CD4-positive, alpha-beta T cell treated with Interferon gamma for 1 hour (primary cell): ENCODE measurements around the gene ARPC1B.

Source experiments
- DNase-seq: peaks from one replicate; pipeline ENCODE4 v3.0.0-alpha.2; 2020

The ARPC1B gene

DNA sequence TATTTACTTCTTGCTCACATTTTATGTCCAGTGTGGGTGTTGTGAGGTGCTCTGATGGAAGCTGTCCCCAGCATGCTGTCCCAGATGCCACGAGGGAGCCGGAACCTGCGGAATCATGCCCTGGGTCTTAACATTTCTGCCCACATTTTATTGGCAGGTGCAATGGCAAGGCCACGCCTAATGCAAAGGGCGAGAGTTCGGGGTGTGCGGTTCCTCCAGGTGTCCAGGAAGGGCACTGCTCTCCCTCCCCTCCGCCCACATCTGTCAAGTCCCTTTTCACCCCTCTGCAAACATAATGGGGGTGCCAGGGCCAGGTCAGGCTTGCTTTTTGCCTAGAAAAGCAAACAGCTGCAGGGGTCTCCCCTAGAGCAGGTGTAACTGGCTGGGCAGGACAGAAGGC is 17.5 kb downstream of the ARPC1B start:
- no peak for DNase-seq

DNA sequence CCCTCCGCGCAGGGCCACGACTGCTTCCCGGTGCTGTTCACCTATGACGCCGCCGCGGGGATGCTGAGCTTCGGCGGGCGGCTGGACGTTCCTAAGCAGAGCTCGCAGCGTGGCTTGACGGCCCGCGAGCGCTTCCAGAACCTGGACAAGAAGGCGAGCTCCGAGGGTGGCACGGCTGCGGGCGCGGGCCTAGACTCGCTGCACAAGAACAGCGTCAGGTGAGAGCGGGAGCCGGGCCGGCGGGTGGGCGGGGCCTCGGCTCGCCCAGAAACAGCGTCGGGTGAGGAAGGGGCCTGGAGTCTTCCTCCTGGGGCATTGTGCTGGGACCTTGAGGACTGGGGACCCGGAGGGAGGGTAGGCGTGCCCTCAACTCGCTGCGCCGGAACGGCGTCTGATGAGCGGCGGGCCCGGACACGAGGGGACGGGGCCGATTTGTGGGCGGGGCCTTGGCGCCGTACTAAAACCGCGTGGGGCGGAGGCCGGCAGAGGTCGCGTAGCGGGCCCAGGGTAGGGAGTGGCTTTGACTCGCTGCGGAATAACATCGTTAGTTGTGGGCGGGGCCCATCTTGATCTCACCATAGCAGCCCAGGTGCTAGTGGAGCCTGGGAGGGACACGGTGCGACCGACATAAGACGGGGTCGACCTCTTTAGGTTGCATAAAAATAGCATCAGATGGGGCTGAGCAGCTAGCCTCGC is 18.3 kb downstream of the ARPC1B start:
- DNase-seq, result peak; percentile 88

DNA sequence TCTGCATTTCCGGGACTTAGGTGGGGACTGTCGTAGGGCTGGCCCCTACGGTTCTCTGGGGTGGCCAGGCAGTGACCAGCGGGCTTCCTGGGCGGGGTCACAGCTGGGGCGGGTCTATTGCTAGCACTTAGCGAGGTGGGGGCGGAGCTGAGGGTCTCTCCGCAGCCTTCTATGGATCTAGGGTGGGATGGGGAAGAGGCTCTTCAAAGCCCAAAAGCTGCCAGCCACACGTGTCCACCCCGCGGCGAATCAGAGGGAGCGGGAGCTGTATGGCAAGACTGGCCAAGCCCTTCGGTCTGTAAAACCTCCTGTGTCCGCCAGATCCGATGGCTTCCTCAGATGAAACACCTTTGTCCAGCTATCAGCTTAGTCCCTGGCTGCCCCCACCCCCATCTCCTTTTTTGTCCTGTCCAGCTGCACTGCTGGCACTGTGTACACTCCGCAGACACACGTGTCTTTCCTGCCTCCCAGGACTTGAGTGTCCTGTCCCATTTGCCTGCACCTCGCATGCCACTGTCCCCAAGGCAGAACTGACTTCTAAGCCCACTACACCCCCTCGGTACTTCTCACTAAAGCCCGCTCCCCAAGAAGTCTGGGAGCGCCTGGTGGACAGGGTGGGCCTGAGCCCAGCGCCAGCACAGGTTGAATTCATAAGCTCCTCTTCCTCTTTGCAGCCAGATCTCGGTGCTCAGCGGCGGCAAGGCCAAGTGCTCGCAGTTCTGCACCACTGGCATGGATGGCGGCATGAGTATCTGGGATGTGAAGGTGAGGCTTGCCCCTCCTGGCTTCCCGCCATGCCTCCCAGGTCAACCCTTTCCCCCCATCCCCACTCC is 19.0 kb downstream of the ARPC1B start:
- no peak for DNase-seq

DNA sequence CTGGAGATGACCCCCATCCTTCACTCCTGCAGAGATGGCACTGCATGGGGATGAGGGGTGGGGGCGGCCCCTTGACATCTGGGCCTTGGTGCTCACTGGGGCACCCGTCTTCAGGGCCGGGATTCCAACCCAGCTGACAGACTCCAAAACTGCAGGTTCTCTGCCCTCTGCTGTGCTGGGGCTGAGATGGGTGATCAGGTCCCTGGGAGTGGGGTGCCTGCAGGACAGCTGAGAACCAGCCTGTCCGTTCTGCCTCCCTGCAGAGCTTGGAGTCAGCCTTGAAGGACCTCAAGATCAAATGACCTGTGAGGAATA is 19.6 kb downstream of the ARPC1B start:
- no peak for DNase-seq

DNA sequence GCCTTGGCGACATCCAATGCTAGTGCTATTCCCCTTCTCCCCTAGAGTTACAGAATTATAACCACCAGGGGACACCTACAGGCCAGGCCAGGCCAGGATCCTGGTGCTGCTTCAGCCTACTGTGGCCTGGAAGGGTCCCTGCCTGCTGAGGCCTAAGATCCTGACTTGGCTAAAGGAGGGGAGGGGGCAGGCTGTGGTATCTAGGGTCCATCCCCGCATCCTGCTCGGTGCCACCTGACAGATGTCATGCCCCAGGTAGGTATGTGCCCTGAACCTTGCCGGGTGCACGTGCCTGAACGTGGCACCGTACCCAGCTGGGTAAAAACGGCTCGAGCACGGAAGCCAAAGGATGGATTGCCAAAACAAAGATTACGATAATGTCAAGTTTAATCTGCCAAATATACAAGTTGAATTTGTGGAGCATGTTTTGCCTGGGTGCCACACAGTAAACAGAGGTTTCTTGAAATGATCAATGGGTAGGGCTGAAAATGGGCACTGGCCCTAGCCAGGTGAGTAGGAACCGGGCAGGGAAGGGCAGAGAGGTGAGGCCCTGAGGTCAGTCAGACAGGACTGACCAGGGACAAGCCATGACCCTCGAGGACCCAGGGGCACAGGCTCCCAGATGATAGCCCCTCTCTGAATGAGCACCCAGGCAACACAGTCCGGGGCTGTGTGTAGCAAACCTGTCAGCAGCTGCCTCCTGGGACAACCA is 21.2 kb downstream of the ARPC1B start:
- no peak for DNase-seq

DNA sequence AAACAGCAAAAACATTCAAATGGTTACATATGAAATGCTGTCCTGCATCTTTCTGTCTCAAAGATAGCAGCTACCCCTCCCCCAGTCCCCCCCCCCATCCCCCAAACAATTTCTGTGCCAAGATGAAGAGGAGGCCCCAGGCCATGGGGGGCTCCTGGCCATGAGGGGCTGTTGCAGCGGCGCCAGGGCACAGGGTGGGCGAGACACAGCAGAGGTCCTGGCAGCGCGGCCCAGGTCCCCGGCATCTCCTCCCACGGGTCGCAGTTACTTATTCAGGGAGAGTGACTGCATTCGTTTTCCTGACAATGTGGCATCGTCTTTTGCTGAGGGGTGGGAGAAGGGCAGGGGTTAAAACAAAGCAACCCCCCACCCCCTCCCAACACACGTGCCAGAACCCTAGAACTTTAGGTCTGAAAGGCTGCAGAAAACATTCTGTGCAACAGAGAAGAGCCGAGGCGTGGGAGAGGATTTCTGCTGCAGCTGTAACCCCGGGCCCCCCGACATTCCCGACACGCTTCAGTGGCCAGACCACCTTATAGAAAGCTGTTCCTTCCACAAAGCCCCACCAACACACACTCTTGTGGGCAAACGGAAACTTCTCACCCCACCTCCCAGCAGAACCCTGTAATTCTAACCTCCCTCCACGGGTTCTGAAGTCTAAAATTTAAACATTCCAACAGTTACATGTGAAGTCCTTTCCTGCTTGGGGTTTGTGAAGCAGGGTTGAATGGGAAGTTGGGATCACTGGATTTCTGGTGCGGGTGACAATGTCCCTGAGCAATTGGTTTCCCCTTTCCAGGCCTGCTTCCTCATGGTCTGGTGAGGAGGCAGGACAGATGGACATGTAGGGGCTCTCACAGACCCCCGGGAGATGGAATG is 22.1 kb downstream of the ARPC1B start:
- DNase-seq, result no peak

DNA sequence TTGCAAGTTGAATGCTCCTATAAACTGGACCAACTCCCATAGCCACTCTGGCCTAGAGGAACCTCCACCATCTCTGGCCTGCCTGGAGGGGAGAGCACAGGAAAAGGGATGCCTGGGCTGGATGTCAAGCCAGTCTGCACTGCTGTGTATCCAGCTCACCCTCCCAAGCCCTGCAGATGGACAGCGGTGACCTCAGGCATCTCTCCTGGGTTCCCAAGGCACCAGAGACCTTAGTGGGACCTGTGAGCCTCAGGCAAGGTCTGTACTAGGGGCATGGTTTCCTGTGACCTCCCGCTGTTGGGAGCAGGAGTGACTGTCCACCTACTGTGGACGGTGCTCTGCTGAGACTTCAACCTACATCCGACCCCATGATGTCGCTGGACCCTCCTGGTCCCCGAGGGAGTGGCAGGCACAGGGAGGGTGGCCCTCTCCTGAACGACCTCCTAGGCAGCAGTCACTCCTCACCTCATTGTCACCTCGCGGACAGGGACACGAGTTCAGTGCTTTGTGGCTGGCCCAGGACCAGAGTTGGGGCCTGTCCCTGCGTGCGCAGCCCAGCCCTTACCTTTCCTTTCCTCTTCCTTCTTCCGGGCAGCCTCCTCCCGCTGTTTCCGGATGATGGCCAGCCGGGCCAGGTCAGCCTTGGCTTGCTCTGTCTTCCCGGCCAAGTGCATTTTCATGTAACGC is 22.9 kb downstream of the ARPC1B start:
- DNase-seq, result no peak

DNA sequence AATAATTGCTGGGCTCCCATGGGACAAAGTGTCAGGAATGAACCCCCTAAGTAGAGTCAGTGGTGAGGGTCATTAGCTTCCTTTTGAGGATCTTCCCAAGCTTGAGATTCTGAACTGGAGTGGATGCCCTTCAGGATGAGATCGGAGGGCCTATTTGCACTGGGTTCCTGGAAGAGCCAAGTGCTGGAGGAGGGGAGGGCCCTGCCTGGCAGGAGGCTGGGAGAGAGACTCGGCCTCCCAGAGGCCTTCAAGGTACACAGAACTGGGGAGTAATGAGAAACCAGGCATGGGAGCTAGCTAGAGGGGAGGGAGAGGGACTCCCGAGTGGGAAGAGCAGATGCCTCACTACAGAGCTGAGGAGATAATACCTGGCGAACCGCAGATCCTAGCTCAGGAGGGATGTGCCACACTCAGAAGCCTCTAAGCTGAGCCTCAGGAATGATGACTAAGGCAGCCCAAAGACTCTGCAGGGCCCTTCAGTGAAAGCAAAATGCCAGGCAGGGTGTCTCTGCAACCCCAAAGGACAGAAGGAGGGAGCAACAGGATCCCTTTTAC is 24.4 kb downstream of the ARPC1B start:
- no peak for DNase-seq

DNA sequence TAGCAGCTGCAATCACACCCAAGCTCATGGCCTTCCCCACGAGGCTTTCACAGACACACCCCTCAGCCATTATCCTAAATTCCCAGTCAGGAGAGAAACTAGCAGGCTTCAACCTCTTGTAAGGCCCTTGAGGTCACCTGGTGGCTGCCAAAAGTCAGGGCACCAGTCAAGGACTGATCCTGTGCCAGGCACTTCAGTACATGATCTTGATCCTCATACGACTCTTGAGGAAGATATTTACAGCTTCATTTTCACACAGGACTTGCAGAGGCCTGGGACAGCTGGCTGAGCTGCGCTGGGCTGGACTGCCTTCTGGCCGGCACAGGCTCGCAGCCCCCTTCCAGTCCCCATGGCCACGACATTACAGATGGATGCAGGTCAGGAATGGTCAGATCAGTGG is 25.1 kb downstream of the ARPC1B start:
- DNase-seq, result no peak

DNA sequence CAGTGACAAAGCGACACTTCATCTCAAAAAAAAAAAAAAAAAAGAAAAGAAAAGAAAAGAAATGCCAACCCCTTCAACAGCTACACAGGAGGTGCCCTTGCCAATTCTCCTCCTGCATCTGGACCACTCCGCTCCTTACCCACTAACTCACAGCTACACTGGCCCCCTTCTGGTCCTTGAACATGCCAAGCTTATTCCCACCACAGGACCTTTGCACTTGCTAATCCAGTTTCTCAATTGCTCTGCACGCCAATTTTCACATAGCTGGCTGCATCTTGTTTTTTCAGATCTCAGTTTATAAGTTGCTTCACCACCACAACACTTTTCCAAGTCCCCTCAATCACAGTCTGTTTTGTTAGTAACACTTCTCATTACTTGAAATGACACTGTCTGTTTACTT is 28.3 kb downstream of the ARPC1B start:
- DNase-seq, result no peak

DNA sequence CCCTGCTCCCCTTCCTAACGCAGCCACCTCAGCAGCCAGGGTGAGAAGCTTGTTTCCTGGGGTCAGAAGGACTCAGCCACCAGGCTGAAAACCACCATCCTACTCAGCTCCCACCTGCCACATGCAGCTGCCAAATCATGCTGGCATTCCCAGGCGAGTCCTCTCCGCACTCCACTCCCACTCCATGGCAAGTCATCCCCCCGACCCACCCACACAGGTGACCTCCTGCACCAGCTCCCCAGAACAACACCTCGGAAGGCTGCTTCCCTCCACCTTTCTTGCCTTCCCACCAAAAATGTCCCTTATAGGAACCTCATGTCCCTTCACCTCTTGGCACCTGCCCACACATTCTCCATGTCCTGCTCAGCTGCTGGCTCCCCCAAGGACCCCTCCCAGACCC is 29.2 kb downstream of the ARPC1B start:
- DNase-seq, result no peak

DNA sequence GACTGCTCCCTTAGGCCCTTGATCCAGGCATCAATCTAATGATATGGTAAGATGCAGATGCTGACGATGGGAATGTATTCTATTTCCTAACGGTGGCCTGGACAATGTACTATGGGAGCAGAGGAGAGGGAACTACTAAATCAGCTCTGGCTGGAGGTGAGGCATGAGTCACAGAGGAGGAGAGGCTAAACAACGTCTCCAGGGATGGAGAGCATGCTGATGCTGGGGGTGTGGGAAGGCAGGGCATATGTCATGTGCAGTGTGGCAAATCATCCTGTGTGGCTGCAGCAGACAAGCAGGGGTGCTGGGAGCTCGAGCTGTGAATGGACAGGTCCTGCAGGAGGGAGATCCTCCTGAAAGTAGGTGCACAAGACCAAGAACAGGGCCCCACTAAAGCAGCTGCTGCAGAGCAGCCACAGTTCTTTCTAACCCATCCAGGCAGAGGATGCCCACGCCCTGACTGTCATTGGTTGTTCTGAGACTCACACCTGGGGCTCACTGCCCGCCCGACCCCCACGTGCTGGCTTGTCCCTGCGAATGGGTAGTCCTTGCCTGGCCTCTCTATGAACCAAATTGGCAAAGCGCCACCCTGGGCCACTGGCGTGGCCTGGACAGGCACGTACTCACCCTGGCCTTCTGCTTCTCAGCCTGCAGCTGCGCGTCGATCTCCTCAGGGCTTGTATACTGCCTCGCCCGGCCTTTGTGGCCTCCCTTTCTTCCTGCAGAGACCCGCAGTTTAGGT is 29.9 kb downstream of the ARPC1B start:
- no peak for DNase-seq

DNA sequence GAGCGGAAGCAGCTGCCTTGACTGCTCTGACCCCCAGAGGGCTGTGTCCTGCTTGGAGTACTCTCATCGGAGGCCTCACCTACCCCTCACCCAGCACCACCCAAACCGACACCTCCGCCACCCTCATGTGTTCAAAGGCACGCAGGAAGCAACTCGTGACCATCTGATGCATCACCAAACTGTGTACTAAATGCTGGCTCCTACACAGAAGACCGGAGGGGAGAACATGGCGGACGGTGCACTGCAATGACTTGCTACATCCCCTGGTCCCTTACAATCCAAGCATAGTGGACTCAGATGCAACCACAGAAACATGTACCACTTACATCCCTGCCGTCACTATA is 30.4 kb downstream of the ARPC1B start:
- DNase-seq, result no peak

DNA sequence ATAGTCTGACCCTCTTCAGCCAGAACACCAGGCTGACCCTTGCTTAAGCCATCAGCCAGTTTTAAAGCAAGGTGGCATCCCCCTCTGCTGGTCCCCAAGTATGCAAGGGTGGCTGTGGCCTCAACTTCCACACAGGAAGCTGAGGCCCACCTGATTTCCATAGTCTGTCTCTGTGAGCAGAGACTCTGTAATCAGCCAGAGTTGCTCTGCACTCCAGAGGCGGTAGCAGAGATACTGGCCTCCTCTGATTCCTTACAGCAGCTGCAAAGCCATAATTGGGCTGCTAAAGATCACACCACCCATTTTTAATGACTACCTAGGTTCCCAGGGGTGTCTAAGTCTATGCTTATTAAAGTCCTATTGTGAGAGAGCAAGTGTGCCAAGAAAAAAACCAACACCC is 32.0 kb downstream of the ARPC1B start:
- DNase-seq, result no peak

DNA sequence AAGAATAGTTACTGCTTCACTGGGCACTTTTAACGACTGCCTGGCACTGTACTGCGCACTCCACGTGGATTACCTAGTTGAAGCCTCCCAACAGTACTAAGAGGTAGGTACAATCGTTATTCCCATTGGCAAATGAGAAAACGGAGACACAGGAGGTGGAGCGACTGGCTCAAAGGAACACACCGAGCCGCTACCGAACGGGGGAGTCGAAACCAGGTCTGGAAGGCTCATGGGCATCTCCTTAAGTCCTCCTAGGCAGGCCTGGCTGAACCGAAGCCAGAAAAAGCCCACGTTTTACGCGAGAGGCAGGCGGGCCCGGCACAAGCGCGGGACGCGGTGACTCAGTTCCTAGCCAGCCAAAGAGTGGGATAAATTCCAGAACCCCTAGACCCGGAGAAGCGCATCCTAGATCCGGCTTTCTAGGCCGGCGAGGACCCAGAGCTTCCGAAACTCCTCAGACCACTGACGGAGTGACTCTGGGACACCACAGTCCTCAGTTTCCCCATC is 33.4 kb downstream of the ARPC1B start:
- DNase-seq, result no peak

DNA sequence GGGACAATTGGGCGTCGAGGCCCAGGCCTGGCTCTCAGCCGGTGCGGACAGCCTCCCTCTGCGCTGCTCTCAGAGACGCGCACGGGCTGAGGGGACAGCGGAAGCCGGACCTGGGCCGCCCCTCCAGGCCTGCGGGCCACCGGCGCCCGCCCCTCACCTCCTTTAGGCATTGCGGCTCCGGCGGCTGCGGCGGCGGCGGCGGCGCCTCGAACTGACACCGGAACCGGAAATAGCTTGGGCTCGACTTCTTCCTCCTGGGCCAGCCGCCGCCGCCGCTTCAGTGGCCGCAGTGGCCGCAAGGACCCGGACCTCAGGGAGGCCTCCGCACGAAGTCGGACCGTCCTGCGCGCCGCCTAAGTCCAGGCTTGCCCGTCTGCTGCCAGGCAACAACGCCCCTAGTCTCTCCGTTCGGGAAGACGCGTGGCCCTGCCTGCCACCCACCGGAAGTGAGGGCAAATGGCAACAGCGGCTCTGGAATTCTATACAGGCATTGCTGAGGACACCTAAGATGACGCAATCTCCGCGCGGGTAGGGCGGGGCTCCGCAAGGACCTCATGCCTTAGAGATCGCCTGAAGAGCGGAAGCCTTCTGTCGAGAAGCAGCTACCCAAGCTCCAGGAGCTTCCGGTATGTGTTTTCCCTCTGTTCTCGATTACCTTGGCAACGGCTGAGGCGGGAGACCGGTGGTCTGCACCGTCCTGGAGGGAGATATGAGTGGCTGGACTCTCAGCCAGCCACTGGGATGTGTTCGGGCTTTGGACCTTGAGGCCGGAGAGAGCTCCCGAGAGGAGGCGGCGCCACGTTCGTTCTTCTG is 34.1 kb downstream of the ARPC1B start, which contains the start of the genes BUD31 and PDAP1:
TSS of gene BUD31 (plus strand) at position 591 of the 813 bp plus-strand sequence. CDS start 2,124 bp downstream, outside the sequence.
TSS of gene PDAP1 (minus strand) at position 219 of the 813 bp plus-strand sequence. CDS start at position 170, 49 bp downstream.
- peak; percentile 93 for DNase-seq

DNA sequence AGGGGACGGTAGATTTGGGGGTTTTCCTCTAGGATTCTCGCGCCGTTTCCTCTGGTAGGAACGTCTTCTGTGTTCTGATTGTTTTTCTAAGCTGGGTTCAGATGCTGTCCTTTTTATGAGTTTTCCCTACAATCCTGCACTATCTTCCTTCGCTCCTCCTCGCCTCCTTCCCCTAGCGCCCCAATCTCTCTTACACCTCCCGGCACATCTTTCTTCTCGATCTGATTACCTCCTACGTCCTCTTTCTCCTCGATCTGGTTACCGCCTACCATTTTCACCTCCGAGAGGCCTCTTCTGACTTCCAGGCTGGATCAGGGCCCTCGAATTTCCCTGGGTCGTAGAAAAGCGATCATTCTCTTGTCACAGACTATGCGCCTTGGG is 34.7 kb downstream of the ARPC1B start:
- DNase-seq, result no peak

DNA sequence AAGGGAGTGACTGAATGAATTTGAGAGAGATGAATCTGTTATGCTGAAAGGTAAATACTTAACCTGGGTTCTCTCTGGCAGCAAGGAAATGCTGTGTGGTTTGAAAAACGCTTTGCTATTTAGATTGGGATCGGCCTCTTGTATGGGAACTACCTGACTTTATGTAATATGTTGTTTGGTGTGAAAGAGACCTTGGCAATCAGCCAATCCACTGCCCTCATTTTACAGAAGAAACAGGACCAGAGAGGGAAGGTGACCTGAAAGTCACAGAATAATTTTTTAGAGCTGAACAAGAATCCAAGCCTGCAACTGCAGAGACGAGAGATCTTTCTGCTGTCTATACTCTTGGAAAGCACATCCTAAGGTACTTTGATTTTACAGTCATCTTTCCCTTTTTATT is 35.3 kb downstream of the ARPC1B start:
- DNase-seq, result no peak

DNA sequence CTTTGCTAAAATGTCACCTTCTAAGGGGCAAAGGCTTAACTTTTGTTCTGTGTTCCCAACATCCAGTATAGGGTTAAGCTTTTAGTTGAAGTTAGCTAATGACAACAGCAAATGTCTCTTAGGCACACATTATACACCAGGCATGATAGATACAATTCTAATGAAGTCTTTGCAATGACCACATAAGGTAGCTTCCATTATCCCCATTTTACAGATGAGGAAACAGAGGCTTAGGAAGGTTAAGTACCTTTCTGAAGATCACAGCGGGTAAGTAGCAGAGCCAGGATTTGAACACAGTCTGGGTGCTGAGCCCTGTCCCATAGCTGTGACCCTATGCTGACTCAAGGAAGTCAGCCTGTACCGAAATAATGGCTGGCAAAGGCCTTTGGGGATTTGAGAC is 36.1 kb downstream of the ARPC1B start:
- DNase-seq, result no peak

DNA sequence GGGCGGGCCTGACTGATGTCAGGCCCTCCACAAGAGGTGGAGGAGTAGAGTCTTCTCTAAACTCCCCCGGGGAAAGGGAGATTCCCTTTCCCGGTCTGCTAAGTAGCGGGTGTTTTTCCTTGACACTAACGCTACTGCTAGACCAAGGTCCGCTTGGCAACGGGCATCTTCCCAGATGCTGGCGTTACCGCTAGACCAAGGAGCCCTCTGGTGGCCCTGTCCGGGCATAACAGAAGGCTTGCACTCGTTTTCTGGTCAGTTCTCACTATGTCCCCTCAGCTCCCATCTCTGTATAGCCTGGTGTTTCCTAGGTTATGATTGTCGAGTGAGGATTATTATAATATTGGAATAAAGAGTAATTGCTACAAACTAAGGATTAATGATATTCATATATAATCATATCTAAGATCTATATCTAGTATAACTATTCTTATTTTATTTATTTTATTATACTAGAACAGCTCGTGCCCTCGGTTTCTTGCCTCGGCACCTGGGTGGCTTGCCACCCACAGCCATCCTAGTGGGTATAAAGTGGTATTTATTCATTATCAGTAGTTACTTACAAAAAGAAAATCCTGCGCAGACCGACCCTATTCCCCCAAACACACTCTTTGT is 41.1 kb downstream of the ARPC1B start:
- peak; percentile 19 for DNase-seq
